ENCODE results near the gene SLC22A25.

DNA sequence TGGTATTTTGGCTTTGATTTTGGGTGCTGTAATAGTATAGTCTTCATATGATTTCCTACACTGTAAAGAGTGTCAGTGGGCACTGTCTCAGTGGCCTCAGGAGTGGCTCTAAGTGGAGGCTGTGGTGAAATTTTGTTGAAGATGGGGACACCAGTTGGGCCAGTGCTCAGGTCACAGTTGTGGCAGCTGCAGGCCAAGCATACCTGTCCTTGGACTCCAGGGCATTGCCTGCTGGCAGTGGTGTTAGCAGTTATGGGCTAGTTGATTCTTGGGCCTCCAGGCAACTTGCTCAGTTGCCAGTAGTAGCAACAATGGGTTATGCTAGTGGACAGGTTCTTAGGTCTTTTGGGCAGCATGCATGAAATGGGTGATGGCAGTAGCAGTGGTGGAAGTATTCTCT is 39.2 kb upstream of the SLC22A25 start:
- TF ChIP-seq EZH2 (IDR thresholded peaks at IDR 0.05) (no peak), POLR2AphosphoS5 (IDR thresholded peaks at IDR 0.05; ENCODE audit: borderline replicate concordance, low read depth, low read length) (no peak), FOXP2 (optimal IDR thresholded peaks at IDR 0.05; ENCODE audit: control extremely low read depth, extremely low read length, insufficient read depth) (no peak)
